HepG2 (cell line): Measurements from ENCODE around the gene DNM1. TPM values are rescaled to one million over a fixed set of nuclear protein-coding genes. Genes with fewer than 3 reads are reported as not detected.

Experiments
- ATAC-seq: fragments of 200-7000 bp; cut with Tn5 transposase; 3 replicates; pipeline ENCODE4 v1.9.1; 2020; ENCODE audit warnings: mild to moderate bottlenecking, moderate library complexity
- BruUV-seq: library from RNA; stranded (reverse); fragments of 400-500 nt; replicated peaks from 2 replicates; lab custom pipeline; 2021; lab: Mats Ljungman, UMichigan
- CTCF ChIA-PET: fragments of 300-600 bp; formaldehyde crosslinking; extraction: SDS; loops from one replicate; lab custom pipeline; 2021; ENCODE audit warnings: low total read pairs, inconsistent platforms, low intra/inter-chr PET ratio; lab: Yijun Ruan, JAX
- POLR2A ChIA-PET: fragments of 350-600 bp; sonication (Branson Sonifier 250); formaldehyde crosslinking; loops from one replicate; lab custom pipeline; 2020; ENCODE audit warnings: antibody characterized with exemption, inconsistent platforms; lab: Yijun Ruan, JAX
- DNase-seq: peaks from one replicate; pipeline ENCODE4 v3.0.0-alpha.2; 2015; ENCODE audit warnings: low spot score
- FAIRE-seq: peaks from 3 replicates; lab custom pipeline; 2011; peaks lifted over from hg19 to GRCh38; lab: Jason Lieb, UNC
- H2AFZ ChIP-seq: one replicate; pipeline ENCODE4 v1.6.1; 2011; ENCODE audit warnings: low read length, inconsistent platforms
- H3K27ac ChIP-seq: fragments of 300-600 bp; 3 replicates; pipeline ENCODE4 v1.8.0; 2011; ENCODE audit warnings: mixed run types, mild to moderate bottlenecking, mixed read lengths, low read length, inconsistent platforms; ENCODE audit not compliant: insufficient read depth; ENCODE audit errors: extremely low read length
- H3K27me3 ChIP-seq, 2 experiments: fragments of 200-600 bp in 1 of 2; 2 replicates in 1 of 2; 3 replicates in 1 of 2; pipeline versions ENCODE4 v1.6.0 to v1.8.0; 2011; ENCODE audit warnings: low read length in 2 of 2, mild to moderate bottlenecking in 2 of 2, moderate library complexity in 2 of 2, inconsistent platforms in 1 of 2; ENCODE audit not compliant: insufficient read depth in 2 of 2, control insufficient read depth in 1 of 2
- H3K36me3 ChIP-seq, 2 experiments: fragments of 200-600 bp in 1 of 2; replicated peaks in 1 of 2; 2 replicates in 1 of 2; 3 replicates in 1 of 2; pipeline versions ENCODE4 v1.5.1 to v1.8.0; 2011; ENCODE audit warnings: low read length in 2 of 2, inconsistent platforms in 1 of 2; ENCODE audit not compliant: insufficient read depth in 2 of 2, control insufficient read depth in 1 of 2
- H3K4me1 ChIP-seq: 2 replicates; pipeline ENCODE4 v1.5.1; 2012; ENCODE audit warnings: low read length, inconsistent platforms; ENCODE audit not compliant: insufficient read depth
- H3K4me2 ChIP-seq: 2 replicates; pipeline ENCODE4 v1.6.0; 2011; ENCODE audit warnings: low read depth, low read length, inconsistent platforms
- H3K4me3 ChIP-seq, 3 experiments: fragments of 200-600 bp in 1 of 3; sonication (generic), shearing (Covaris generic) in 1 of 3; replicated peaks in 1 of 3; 2 replicates each; pipeline ENCODE4 v1.5.1; 2011 to 2016; ENCODE audit warnings: low read length in 3 of 3, inconsistent platforms in 2 of 3, low read depth in 2 of 3, mild to moderate bottlenecking in 2 of 3, control low read depth in 1 of 3, mixed read lengths in 1 of 3; ENCODE audit not compliant: insufficient read depth in 1 of 3
- H3K79me2 ChIP-seq: one replicate; pipeline ENCODE4 v1.6.1; 2011; ENCODE audit warnings: low read length, inconsistent platforms; ENCODE audit not compliant: insufficient read depth
- H3K9ac ChIP-seq: 2 replicates; pipeline ENCODE4 v1.6.0; 2011; ENCODE audit warnings: mild to moderate bottlenecking, low read depth, low read length, inconsistent platforms; ENCODE audit not compliant: insufficient read depth
- H3K9me3 ChIP-seq: 2 replicates; pipeline ENCODE4 v1.5.1; 2012; ENCODE audit warnings: mild to moderate bottlenecking, low read length
- H4K20me1 ChIP-seq: 2 replicates; pipeline ENCODE4 v1.6.0; 2011; ENCODE audit warnings: inconsistent platforms, mild to moderate bottlenecking, low read length, moderate library complexity; ENCODE audit not compliant: insufficient read depth
- CBX2 ChIP-seq, 2 experiments: fragments of 200-600 bp in 1 of 2; sonication (generic); formaldehyde crosslinking in 1 of 2; IDR thresholded peaks; 2 replicates each; pipeline versions ENCODE4 v1.7.0 to v1.8.1; 2018 to 2022; ENCODE audit warnings: low read depth in 2 of 2, low read length in 1 of 2, mild to moderate bottlenecking in 1 of 2, missing genetic modification reagents in 1 of 2
- DBP ChIP-seq: sonication (generic); formaldehyde crosslinking; IDR thresholded peaks from 2 replicates; pipeline ENCODE4 v1.4.0; 2020; ENCODE audit warnings: missing genetic modification reagents; ENCODE audit errors: not compliant biosample characterization
- FOXA1 ChIP-seq, 2 experiments: fragments of 450-650 bp in 1 of 2; sonication (generic) in 1 of 2; formaldehyde crosslinking in 1 of 2; IDR thresholded peaks; 2 replicates each; pipeline versions ENCODE4 v1.4.0 to v1.6.1; 2016 to 2020; ENCODE audit warnings: missing genetic modification reagents in 1 of 2
- MYNN ChIP-seq: sonication (generic); formaldehyde crosslinking; IDR thresholded peaks from 2 replicates; pipeline ENCODE4 v1.4.0; 2020; ENCODE audit warnings: mild to moderate bottlenecking, low read depth, missing genetic modification reagents
- NONO ChIP-seq, 2 experiments: fragments of 450-650 bp in 1 of 2; sonication (generic) in 1 of 2; formaldehyde crosslinking in 1 of 2; IDR thresholded peaks in 1 of 2; conservative IDR thresholded peaks in 1 of 2; 2 replicates each; pipeline versions ENCODE4 v1.6.1 to v1.8.0; 2017 to 2022; ENCODE audit warnings: mild to moderate bottlenecking in 1 of 2, missing genetic modification reagents in 1 of 2, moderate library complexity in 1 of 2
- RBFOX2 ChIP-seq: fragments of 200-400 bp; formaldehyde crosslinking; IDR thresholded peaks from 2 replicates; pipeline ENCODE4 v1.6.1; 2017; ENCODE audit warnings: low read depth, mild to moderate bottlenecking, low read length
- SMAD9 ChIP-seq: sonication (generic); formaldehyde crosslinking; IDR thresholded peaks from 2 replicates; pipeline ENCODE4 v1.5.1; 2020; ENCODE audit warnings: mild to moderate bottlenecking, missing genetic modification reagents
- TBP ChIP-seq: sonication (generic); formaldehyde crosslinking; IDR thresholded peaks from 2 replicates; pipeline ENCODE4 v1.5.0; 2020; ENCODE audit warnings: missing genetic modification reagents
- TP53 ChIP-seq: sonication (generic); formaldehyde crosslinking; conservative IDR thresholded peaks from 2 replicates; pipeline ENCODE4 v1.4.0; 2020; ENCODE audit warnings: missing genetic modification reagents
- ZFAT ChIP-seq: sonication (generic); formaldehyde crosslinking; conservative IDR thresholded peaks from 2 replicates; pipeline ENCODE4 v1.8.1; 2023; ENCODE audit warnings: missing genetic modification reagents, inconsistent platforms
- ZNF24 ChIP-seq: fragments of 450-650 bp; IDR thresholded peaks from 2 replicates; pipeline ENCODE4 v1.6.1; 2017; ENCODE audit warnings: antibody characterized with exemption, mild to moderate bottlenecking
- ZNF275 ChIP-seq: sonication (generic); formaldehyde crosslinking; IDR thresholded peaks from 2 replicates; pipeline ENCODE4 v1.8.0; 2022; ENCODE audit warnings: missing genetic modification reagents, mild to moderate bottlenecking, inconsistent platforms, borderline replicate concordance
- ZNF382 ChIP-seq: sonication (generic); formaldehyde crosslinking; IDR thresholded peaks from 2 replicates; pipeline ENCODE4 v1.5.0; 2020; ENCODE audit warnings: missing genetic modification reagents, mild to moderate bottlenecking, borderline replicate concordance
- ZNF431 ChIP-seq: sonication (generic); formaldehyde crosslinking; IDR thresholded peaks from 2 replicates; pipeline ENCODE4 v1.9.0; 2022; ENCODE audit warnings: missing genetic modification reagents, low read depth, mild to moderate bottlenecking, borderline replicate concordance
- ZNF460 ChIP-seq: sonication (generic); formaldehyde crosslinking; IDR thresholded peaks from 2 replicates; pipeline ENCODE4 v1.5.1; 2020; ENCODE audit warnings: missing genetic modification reagents, mild to moderate bottlenecking, borderline replicate concordance
- ZNF644 ChIP-seq: IDR thresholded peaks from 2 replicates; pipeline ENCODE4 v1.6.1; 2016; ENCODE audit warnings: low read depth
- ZSCAN29 ChIP-seq: sonication (generic); formaldehyde crosslinking; conservative IDR thresholded peaks from 2 replicates; pipeline ENCODE4 v1.4.0; 2020; ENCODE audit warnings: mild to moderate bottlenecking, missing genetic modification reagents
- WGBS: methylation state at CpG from one replicate; pipeline ENCODE4 v1.1.6; 2017; ENCODE audit warnings: low lambda C conversion rate; 5-methylcytosine and 5-hydroxymethylcytosine counted together
- in situ Hi-C: cut with HindIII; loops from 2 replicates; pipeline ENCODE4 v1.10.0; 2017; ENCODE audit warnings: low pct_unique_long_range_greater_than_20kb; ENCODE audit not compliant: extremely low pct_ligation_motif_present
- intact Hi-C: fragments of 100-400 bp; cut with micrococcal nuclease; formaldehyde crosslinking; loops from one replicate; pipeline ENCODE4 v1.10.0; 2022; ENCODE audit not compliant: unreplicated experiment
- polyA plus RNA-seq, 8 experiments: library from polyadenylated mRNA; depleted of rRNA in 3 of 8; stranded (reverse) in 7 of 8; unstranded in 1 of 8; fragments of >200 nt; fragmentation: Illumina TruSeq in 4 of 8; extraction: Trizol in 4 of 8; gene quantifications; 2 replicates each; pipeline versions ENCODE4 v1.2.1 to v1.2.3, GENCODE V29; 2011 to 2016; ENCODE audit warnings: low read depth in 4 of 8, missing spikeins in 1 of 8, mixed read lengths in 1 of 8; ENCODE audit not compliant: insufficient read depth in 1 of 8
- total RNA-seq, 5 experiments: library from RNA; depleted of rRNA; stranded (reverse); fragments of >200 nt; fragmentation: Illumina TruSeq; extraction: Trizol; gene quantifications; 2 replicates each; pipeline ENCODE4 v1.2.3, GENCODE V29; 2016; ENCODE audit warnings: low read depth in 1 of 5
- TF ChIP-seq, protein P1 (sequence below): IDR thresholded peaks from 2 replicates; pipeline ENCODE4 v1.6.1; 2016; ENCODE audit warnings: low read depth, borderline replicate concordance
- TF ChIP-seq, protein P2 (sequence below): IDR thresholded peaks from 2 replicates; pipeline ENCODE4 v1.6.1; 2016

The DNM1 gene
- total and polyA plus RNA-seq, 2 of the 13 experiments (the other 11 are each of a cell fraction or from before 2014, with no cell fraction given) = 0.13 to 0.58 TPM

DNA sequence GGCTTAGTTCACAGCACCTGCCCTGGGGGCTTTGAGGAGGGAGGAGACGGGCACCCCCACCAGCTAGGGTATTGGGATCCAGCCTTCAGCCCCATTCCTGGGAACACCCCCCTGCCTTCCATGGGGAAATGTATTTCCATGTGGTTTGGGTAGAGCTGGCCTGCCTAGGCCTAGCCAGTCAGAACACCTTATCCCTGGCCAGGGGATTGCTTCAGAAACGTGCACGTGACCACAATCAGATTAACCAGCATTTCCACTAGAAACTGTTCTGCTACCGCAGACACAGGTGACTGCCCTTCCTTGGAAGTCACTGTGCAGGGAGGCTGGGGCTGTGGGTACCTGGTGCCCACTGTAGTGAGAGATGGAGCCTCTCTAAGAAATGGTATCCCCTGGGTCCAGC, 29.1 kb upstream of the DNM1 start:
- Histone ChIP-seq H3K4me2 (no peak overlapping the region), H3K9ac (no peak overlapping the region), H3K27ac (no peak overlapping the region), H3K79me2 (no peaks in the 10 kb centered on the region), H4K20me1 (no peaks in the 10 kb centered on the region), H3K4me1 (no peaks in the 10 kb centered on the region), H3K27me3 (no peaks in the 10 kb centered on the region), H2AFZ (no peak overlapping the region), H3K9me3 (no peaks in the 10 kb centered on the region)
- CTCF ChIA-PET = no interaction called here
- intact Hi-C loops = no loop called here
- ATAC-seq (no peak), FAIRE-seq (no peak)
- no peak for TF ChIP-seq ZFAT (CRISPR knock-in tag)
- no peak for TF ChIP-seq RBFOX2
- no peak for TF ChIP-seq ZNF382 (CRISPR knock-in tag)
- TF ChIP-seq ZNF644 = no peak
- no peak for TF ChIP-seq NONO (IDR thresholded peaks at IDR 0.05)
- TF ChIP-seq NONO (CRISPR knock-in tag; conservative IDR thresholded peaks at IDR 0.05) = no peak
- TF ChIP-seq ZNF275 = no peak
- TF ChIP-seq MYNN = no peak
- TF ChIP-seq ZNF24 = no peak
- no peak for TF ChIP-seq FOXA1 (IDR thresholded peaks at IDR 0.05)
- TF ChIP-seq FOXA1 (CRISPR knock-in tag; IDR thresholded peaks at IDR 0.05) = no peak
- TF ChIP-seq TBP (CRISPR knock-in tag) = no peak
- no peak for TF ChIP-seq DBP (CRISPR knock-in tag)
- no peak for TF ChIP-seq ZSCAN29 (CRISPR knock-in tag)
- TF ChIP-seq, protein P1, sequence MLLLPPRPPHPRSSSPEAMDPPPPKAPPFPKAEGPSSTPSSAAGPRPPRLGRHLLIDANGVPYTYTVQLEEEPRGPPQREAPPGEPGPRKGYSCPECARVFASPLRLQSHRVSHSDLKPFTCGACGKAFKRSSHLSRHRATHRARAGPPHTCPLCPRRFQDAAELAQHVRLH (CRISPR knock-in tag) = no peak
- no peak for TF ChIP-seq TP53
- no peak for TF ChIP-seq CBX2 (IDR thresholded peaks at IDR 0.05; ENCODE audit: low read depth, low read length)
- no peak for TF ChIP-seq CBX2 (CRISPR knock-in tag; IDR thresholded peaks at IDR 0.05; ENCODE audit: low read depth)
- TF ChIP-seq SMAD9 (CRISPR knock-in tag) = no peak
- TF ChIP-seq, protein P2, sequence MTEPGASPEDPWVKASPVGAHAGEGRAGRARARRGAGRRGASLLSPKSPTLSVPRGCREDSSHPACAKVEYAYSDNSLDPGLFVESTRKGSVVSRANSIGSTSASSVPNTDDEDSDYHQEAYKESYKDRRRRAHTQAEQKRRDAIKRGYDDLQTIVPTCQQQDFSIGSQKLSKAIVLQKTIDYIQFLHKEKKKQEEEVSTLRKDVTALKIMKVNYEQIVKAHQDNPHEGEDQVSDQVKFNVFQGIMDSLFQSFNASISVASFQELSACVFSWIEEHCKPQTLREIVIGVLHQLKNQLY (CRISPR knock-in tag) = no peak
- no peak for TF ChIP-seq ZNF460 (CRISPR knock-in tag)
- no peak for TF ChIP-seq ZNF431 (CRISPR knock-in tag)
- TF ChIP-seq, all 625 proteins: peak for 0
- POLR2A ChIA-PET = interaction anchor here (1.6 kb wide), 1 partner anchor 16 kb away, joined by 3 read pairs; no protein-coding TSS in a partner anchor
- WGBS = 99% methylated on average over 4 of the region's 4 CpGs
- H3K36me3 ChIP-seq = peaks cover 31 to 55% of the 10 kb centered on the region in 2 experiments; a peak in 4 of 5 replicates
- no TSS peak for BruUV-seq
- no peak for DNase-seq
- H3K4me3 ChIP-seq = no peak overlapping the region
- in situ Hi-C loops = no loop called here
